SHP77 (cell line): ENCODE data around the gene CAMSAP1.
"Not testable (repeated sequence)": the region's sequence is repeated elsewhere in the genome, so short reads cannot be mapped to it uniquely, and the experiment has no call there.

Experiments
- DNase-seq, 2 experiments: peaks; one replicate each; lab custom pipeline; 2025; lab: John Stamatoyannopoulos, UW

Gene CAMSAP1

DNA sequence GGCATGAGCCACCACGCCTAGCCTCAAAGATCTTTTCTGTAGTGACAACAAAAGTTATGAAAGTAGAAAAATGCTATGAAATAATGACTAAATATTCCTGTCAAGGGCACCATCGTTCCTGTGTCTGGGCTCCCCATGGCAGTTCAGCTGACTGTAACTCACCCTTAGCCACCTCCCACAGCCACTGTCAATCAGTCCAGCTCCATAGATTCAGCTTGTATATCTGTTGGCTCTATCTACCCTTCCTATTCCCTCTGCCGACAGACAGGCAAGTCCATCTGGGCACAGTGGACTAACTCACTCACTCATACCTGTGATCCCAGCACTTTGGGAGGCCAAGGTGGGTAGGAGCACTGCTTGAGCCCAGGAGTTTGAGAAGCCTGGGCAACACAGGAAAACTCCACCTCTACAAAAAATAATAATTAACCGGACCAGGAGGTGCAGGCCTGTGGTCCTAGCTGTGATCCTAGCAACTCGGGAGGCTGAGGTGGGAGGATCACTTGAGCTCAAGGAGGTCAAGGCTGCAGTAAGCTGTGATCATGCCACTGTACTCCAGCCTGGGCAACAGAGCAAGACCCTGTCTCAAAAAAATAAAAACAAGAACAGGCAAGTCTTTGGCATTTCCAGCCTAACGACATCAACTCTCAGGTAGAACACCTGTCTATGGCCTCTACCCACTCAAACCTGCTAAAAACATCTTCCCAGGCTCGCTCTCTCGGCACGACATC lies 6.2 kb downstream of the CAMSAP1 start:
- no peak for DNase-seq

DNA sequence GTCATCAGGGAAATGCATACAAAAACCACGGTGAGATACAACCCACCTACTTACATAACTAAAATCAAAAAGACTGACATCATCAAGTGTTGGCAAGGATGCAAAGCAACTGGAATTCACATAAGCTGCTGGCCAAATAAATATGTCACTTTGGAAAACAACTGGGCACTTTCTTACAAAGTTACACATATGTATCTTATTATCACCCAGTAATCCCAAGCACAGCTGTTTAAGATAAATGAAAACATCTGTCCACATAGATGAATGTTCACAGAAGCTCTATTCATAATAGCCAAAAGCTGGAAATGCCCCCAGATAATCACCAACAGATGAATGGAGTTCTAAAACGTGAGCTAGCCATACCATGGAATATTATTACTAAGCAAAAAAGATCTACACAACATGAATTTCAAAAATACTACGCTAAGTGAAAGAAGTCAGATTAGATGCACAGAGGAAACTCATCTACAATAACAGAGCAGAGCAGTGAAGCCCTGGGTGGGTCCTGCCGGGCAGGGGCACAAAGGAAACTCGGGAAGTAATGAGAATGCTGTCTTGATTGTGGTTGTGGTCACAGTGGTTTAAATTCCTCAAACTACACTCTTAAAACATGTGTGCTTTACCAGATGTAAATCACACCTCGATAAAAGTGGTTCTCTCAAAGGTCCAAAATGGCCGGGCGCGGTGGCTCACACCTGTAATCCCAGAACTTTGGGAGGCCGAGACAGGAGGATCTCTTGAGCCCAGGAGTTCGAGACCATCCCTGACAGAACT lies 8.5 kb downstream of the CAMSAP1 start:
- DNase-seq, result no peak

DNA sequence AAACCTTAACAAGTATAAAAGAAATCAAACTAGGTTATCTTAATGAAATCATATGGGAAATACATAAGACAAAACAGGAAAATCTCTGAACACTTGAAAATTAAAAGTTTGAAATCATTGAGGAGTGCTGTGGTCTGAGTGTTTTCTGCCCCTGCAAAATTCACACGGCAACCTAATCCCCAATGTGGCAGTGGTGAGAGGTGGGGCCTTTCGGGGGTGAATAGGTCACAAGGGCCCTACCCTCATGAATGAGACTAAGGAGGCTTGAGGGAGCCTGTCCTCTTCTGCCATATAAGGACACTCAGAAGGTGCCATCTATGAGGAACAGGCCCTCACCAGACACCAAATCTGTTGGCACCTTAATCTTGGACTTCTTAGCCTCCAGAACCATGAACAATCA lies 10.7 kb downstream of the CAMSAP1 start:
- DNase-seq, result no peak

DNA sequence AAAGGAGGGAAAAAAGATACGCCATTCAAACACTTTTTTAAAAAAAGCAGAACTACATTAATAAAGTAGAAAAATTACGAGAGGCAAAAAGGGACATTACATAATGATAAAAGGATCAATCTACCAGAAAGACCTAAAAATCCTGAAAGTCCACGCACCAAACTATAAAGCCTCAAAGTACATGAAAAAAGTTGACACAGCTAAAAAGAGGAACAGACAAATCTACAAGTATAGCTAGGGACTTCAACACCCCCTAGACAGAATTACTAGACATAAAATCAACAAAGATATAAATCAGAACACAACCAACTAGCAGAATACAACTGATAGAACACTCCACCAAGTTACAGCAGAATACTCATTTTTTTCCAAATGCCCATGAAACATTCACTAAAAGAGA lies 11.1 kb downstream of the CAMSAP1 start:
- DNase-seq, result no peak

DNA sequence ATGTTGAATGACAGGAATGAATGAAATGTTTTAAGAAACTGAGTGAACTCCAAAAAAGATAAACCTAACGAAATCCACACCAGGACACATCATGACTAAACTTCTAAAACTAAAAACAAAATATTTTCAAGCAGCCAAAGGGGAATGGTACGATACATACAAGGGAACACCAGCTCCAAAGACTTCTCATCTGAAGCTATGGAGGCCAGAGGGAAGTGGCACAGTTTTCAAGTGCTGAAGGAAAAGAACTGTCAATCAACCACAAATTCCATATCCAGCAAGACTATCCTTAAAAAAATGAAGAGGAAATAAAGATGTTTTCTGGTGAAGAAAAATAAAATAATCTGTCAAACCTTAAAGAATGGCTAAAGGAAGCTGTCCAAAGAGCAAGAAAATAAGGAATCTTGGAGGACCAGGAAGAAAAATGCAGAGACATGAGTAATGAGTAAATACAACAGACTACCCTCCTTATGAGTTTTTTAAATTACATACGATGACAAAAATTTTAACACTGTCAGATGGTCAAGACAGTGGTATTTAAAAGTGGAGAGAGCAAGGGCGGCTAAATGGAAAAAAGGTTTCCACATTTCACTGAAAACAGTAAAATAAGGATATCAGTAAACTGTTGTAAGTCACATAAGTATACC lies 12.0 kb downstream of the CAMSAP1 start:
- DNase-seq, result no peak

DNA sequence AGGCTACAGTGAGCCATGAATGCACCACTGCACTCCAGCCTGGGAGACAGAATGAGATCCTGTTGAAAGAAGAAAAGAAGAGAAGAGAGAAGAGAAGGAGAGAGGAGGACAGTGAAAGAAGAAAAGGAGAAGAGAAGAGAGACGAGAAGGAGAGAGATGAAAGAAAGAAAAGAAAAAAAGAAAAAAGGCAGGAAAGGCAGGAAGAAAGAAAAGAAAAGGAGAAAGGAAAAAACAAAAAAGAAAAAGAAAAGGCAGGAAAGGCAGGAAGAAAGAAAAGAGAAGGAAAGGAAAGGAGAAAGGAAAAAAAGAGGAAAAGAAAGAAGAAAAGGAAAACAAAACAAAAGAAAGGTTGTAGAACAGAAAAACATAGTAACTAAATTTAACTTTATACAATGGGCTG lies 14.2 kb downstream of the CAMSAP1 start:
- no peak for DNase-seq

DNA sequence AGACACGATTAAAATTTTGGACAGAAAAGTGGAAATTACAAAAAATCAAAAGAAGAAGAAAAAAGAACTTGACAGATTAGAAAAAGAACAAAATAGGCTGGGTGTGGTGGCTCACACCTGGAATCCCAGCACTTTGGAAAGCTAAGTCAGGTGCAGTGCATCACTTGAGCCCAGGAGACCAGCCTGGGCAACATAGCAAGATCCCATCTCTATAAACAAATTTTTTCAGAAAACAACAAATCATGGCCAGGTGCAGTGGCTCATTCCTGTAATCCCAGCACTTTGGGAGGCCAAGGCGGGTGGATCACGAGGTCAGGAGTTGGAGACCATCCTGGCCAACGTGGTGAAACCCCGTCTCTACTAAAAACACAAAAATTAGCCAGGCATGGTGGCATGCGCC lies 15.0 kb downstream of the CAMSAP1 start:
- not testable (repeated sequence) for DNase-seq

DNA sequence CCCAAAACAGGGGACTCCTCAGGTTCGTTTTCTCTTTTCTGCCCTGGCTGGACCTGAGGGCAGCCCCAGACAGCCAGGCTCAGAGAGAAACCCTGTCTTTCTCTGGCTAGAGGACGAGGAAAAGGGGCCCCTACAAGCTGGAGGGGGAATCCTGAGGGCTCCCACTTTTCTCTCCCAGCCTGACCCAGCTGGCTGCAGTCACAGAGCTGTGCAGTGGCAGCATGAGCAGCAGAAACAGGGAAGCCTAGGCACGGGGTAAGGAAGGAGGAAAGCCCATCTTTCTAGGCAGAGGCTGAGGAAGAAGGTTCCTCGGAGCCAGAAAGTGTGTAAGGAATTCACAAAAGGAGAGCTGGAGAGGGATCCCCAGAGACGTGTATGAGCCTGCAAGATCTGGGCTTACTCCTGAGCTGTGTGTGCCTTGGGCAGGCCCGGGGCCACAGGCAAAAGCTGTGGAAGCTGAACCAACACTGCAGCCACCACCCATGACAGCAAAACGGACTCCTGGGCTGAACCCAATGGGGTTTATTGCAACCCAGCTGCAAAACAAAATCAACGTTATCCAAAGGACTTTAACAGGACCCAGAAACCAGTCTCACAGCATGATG lies 16.2 kb downstream of the CAMSAP1 start:
- no peak for DNase-seq

DNA sequence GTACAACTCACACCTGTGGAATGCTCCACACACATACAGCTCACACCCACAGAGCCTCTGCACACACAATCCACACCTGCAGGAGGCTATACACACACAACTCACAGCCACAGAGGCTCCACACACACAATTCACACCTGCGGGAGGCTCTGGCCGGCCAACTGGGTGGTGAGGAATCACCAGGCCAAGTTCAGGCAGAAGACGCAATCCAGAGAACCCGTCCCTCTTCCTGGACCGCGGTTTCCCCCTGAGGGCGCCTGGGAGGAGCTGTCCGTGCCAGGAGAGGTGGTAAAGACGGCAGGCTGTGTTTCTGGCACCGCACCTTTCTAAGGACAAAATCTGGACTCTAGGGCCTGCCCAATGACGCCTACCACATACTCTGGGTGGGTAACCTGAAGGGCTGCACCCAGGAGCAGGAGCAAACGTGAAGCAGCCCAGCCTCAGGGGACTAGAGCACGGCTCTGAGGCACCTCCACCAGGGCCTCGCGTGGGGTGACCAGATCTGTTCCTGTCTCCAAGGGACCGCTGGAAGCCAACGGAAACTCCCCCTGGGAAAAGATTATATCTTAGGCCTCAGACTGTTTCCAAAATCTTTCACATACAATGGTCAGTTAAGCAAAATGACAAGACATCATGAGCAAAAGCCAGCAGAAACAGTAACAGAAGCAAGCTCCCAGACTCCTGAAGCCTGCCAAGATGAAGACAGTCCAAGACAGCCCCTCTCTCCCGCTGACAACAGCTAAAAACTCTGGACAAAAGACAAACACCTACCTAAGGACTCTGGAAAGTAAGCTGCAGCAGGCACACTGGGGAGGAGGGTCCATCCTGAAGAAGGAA lies 16.9 kb downstream of the CAMSAP1 start:
- no peak for DNase-seq

DNA sequence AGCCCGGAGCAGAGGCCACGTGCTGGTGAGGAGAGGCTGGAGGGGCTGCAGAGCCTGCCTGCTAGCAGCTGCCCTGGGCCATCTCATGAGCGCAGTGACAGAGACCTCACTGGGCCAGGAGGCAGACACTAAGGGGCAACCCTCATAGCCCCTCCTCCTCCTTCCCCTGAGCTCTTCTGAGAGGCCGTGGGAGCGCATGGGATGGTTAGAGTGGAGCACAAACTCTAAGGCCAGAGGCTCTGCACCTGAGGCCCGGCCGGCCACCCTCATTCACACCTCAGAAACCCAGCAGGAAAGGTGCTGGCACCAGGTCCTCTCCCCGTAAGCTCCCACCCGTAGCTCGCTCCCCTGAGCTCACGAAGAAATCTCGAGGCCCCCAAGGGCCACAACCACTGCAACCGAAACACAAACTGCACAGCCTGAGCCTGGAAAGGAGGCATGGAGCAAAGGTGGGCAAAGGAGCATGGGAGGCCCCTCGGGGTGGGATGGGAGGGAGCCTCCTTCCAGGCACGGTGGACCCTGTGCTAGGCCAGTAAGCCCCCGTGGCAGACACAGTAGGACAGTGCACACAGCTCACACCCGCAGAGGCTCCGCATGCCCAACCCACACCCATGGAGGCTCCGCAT lies 17.7 kb downstream of the CAMSAP1 start:
- DNase-seq, result no peak

DNA sequence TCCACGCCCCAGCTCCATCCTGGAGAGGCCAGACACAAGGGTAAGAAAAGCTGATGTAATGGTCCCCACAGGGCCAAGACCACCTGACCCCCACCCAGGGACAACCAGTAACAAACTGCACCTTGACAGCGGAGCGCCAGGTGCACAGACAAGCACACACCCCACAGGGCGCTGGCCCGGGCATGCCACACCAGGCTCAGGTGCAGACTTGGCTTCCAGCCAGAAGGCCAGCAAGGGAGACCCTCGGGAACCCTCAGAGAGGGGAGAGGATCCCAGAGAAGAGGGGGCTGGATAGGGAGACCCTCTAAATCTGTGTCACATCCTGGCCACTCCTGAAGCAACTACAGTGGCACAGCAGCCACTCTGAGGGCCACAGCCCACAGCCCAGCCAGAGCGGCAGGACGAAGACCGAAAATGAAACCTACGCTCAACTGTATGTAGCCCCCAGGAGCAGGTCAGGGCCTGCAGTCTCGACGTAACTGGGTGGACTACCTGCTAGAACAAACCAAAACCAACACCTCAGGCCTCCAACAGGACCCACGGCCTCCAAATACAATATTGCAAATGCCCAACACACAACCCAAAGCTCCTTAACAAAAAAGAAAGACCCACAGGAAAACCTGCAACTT lies 18.5 kb downstream of the CAMSAP1 start:
- no peak for DNase-seq

DNA sequence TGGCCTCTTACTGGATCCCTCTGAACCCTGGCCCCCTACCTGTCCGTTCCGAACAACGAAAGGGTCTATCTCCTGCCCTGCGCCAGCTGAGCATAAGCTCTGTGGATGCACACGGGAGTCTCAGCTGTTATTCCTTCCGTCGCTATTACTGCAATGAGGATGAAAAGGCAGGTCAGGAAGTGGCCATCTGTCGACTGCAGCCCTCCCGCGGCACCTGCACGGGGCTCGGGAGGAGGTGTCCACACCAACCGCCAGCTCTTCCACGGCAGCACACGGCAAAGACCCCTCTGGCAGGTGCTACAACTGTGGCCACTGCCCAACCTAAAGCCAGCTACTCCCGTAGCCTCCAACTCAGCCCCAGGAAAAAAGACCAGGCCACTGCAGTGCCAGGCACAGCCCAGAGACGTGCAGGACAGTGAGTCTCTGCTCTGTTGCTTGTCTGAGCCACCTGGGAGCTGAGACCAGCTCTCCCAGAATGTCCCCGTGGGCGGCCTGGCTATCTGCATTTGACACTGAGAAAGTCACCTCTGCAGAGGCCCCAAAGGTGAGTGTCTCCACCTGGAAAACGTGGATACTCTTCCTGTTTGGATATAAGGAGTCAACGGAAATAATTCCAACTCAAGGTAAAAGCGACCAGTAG lies 19.1 kb downstream of the CAMSAP1 start:
- DNase-seq, result no peak

DNA sequence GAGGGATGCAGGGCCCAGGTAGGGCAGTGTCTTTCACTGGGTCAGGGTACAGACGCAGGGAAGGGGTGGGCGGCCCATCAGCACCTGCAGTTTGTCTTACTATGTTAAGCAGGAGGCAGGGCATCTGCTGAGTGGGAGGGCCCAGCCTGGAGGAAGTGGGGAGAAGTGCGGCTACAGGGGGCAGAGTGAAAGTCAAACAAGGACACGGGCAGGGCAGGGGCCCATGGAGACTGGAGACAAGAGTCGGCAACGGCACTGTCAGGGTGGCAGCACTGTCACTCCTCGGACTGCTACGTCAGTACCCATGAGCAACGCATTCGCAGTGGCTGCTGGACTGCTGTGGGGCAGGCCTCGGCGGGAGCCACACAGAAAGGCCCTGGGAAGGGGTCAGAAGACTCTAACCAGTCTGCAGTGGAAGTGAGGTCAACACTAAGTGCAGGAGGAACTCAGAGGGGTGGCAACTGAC lies 19.7 kb downstream of the CAMSAP1 start:
- DNase-seq, result no peak

DNA sequence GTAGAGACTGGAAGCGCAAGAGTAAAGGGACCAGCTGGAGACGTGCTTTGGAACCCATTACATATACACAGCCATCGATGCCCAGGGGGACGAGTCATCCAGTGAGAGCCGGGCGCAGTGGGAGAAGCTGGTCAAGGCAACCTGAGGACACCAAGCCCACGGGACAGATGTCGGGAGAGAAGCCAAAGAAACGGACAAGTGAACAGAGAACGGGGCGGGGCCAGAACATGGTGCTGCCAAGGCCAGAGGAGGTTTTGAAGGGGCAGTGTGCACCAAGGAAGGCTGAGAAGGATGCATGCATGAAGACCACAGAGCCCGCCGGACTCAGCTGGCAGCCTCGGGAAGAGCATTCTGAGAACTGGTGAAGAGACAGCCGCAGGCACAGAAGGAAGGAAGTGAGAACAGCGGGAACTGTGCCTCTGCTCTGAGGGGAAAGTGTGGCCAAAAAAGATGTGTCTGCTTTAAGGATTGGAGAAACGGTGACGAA lies 20.3 kb downstream of the CAMSAP1 start:
- no peak for DNase-seq

DNA sequence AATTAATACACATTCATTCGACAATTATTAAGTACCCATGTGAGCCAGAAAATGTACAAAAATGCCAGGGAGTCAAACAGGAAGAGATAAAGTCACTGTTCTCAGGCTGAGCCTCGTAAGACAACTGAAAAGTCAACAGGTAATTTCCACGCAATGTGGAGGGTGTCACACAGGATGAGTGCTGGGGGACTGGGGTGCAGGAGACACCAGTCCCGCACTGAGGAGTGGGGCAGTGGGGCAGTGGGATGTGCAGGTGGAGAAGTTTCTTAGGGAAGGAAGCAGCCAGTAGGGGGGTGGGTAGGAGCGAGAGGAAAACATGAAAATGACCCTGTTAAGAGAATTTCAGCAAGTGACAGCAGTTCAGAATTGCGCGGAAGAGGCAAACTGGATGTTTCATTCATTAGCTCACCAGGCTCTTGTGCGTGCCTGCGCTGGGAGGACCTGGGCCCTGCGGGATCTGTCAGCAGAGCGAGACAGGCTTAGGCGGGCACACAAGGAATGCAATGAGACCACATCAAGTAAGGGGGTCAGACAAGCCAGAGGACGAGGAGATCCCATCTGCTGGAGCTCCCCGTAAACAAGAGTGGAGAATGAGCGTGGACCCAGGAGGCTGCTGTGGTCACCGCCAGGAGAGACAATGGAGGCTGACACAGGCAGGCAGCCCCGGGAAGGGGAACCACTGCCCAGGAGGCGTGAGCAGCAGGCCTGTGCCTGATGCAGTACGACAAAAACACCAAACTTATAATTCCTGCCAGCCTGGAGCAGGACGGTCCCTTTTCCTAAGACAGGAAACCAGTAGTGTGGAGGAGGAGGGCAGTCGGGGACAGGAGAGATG lies 21.0 kb downstream of the CAMSAP1 start:
- DNase-seq, result no peak

DNA sequence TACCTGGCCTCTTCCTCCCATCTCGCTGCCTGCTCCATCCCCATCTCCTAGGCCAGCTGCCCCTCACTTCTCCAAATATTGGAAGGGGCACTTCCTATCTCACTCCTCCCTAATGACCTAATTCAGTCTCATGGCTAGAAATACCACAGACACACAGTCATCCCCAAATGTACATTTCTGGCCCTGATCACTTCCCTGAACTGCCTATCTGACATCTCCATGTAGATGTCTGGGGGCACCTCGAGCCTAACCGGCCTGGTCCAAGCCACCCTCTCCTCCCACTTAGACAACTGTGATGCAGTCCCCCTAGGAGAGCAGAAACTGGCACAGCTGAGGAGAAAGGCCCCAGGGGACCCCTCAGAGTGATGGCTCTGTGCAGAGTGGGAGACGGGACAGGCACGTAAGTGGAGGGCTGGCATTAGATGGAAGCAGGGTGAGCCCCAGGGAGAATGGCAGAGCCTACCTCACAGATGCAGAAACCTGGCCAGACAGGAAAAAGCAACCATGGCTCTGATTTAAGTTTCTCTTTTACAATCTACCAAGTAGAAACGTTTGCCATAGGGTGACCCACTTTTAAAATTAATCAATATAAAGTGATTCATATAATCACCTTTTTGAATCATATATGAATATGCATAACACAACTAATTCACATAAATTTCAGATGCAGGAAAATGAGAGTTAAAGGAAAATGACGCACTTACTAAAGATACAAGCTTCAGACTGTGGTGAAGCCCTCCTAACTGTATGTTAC lies 22.1 kb downstream of the CAMSAP1 start:
- DNase-seq, result no peak

DNA sequence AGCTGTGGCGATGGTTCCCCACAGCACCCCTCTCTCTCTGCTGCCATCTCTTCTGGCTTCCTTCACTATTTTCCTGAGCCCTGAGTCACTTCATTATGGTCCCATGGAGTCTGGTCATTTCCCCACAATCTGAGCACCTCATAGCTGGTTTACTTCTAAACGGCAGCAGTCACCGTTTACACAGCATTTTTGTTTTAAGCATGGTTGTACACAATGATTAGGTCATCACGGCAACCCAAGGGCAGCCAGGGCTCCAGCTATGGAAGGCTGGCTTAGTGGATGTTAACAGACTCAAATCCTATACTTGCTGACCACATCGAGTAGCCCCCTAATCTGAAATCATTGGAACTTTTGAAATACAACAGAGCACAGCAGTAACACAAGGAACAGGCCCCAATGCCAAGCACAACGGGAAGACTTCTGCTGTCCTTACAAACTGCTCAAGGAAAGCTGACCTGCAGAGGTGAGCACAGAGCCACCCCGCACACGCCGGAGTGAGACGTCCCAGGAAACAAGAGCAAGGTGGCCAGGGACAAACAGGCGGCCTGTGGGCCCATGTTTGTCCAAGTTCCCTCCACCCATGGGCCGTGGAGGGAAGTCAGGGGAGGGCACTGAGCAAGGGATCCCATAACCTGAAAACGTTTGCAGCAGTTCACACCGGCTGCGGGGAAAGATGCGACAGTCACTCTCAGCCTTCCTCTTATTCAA lies 22.9 kb downstream of the CAMSAP1 start:
- no peak for DNase-seq
